ENCODE measurements around the gene ANAPC5.
"Not testable (repeated sequence)": the region's sequence is repeated elsewhere in the genome, so short reads cannot be mapped to it uniquely, and the experiment has no call there.

- not testable (repeated sequence) for TF ChIP-seq TEAD4 (CRISPR knock-in tag; IDR thresholded peaks at IDR 0.05); ATF3 (CRISPR knock-in tag; conservative IDR thresholded peaks at IDR 0.05); IRF2 (CRISPR knock-in tag; IDR thresholded peaks at IDR 0.05; ENCODE audit: borderline replicate concordance, low read depth); E2F5 (CRISPR knock-in tag; IDR thresholded peaks at IDR 0.05)
These were observed 22.1 kb upstream of the ANAPC5 start for GRCh38 chr12:121374336-121374735.
